Activated CD8-positive, alpha-beta memory T cell treated with anti-CD3 and anti-CD28 coated beads for 4 hours (primary cell): ENCODE data around the gene SNX3.

ENCODE experiments used
- DNase-seq, 2 donors: peaks; one replicate each; pipeline ENCODE4 v3.0.0-alpha.2; 2020; ENCODE audit warnings: low read depth in 2 of 2

The SNX3 gene

GRCh38 chr6:108203189-108204112, 57.4 kb downstream of the SNX3 start:
- no peak for DNase-seq

- DNase-seq, result no peak
These were observed 60.2 kb downstream of the SNX3 start for GRCh38 chr6:108200631-108201030.

- no peak for DNase-seq
These were observed 60.7 kb downstream of the SNX3 start for GRCh38 chr6:108200186-108200585.

GRCh38 chr6:108198761-108199498, 61.9 kb downstream of the SNX3 start:
- DNase-seq, result no peak

GRCh38 chr6:108195209-108195608, 65.6 kb downstream of the SNX3 start:
- no peak for DNase-seq

- DNase-seq, result no peak
These were observed 66.3 kb downstream of the SNX3 start for GRCh38 chr6:108194503-108194902.

- DNase-seq, result no peak
These were observed 67.0 kb downstream of the SNX3 start for GRCh38 chr6:108193835-108194234.

- DNase-seq, result no peak
These were observed 67.7 kb downstream of the SNX3 start for GRCh38 chr6:108193131-108193530.

GRCh38 chr6:108187519-108187918, 73.3 kb downstream of the SNX3 start:
- no peak for DNase-seq

- DNase-seq, result no peak
These were observed 74.6 kb downstream of the SNX3 start for GRCh38 chr6:108186226-108186625.

- DNase-seq, result no peak
These were observed 80.1 kb downstream of the SNX3 start for GRCh38 chr6:108180776-108181175.

GRCh38 chr6:108180266-108180665, 80.6 kb downstream of the SNX3 start:
- DNase-seq, result no peak

- no peak for DNase-seq
These were observed 81.1 kb downstream of the SNX3 start for GRCh38 chr6:108179741-108180140.

GRCh38 chr6:108176281-108177089, 84.4 kb downstream of the SNX3 start:
- no peak for DNase-seq

- DNase-seq, result no peak
These were observed 85.1 kb downstream of the SNX3 start for GRCh38 chr6:108175592-108176279.

GRCh38 chr6:108175176-108175591, 85.7 kb downstream of the SNX3 start:
- no peak for DNase-seq

- no peak for DNase-seq
These were observed 86.3 kb downstream of the SNX3 start for GRCh38 chr6:108174371-108175175.

GRCh38 chr6:108171918-108172516, 88.8 kb downstream of the SNX3 start:
- DNase-seq, result no peak

- no peak for DNase-seq
These were observed 89.4 kb downstream of the SNX3 start for GRCh38 chr6:108171291-108171917.
